Stimulated activated CD8-positive, alpha-beta memory T cell treated with anti-CD3 and anti-CD28 coated beads, Interleukin-12 subunit alpha, Interleukin-12 subunit beta, amount 100 ng/mL, for 1 hour (primary cell): ENCODE measurements around the gene LMF1.
"Not testable (repeated sequence)": the region's sequence is repeated elsewhere in the genome, so short reads cannot be mapped to it uniquely, and the experiment has no call there.

ENCODE experiments used
- DNase-seq: peaks from one replicate; pipeline ENCODE4 v3.0.0-alpha.2; 2020; ENCODE audit warnings: low read depth

LMF1 gene

DNA sequence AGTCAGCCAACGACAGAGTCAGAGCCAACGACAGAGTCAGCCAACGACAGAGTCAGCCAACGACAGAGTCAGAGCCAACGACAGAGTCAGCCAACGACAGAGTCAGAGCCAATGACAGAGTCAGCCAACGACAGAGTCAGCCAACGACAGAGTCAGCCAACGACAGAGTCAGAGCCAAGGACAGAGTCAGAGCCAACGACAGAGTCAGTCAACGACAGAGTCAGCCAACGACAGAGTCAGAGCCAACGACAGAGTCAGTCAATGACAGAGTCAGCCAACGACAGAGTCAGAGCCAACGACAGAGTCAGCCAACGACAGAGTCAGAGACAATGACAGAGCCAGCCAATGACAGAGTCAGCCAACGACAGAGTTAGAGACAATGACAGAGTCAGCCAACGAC is 22.0 kb downstream of the LMF1 start:
- DNase-seq: not testable (repeated sequence)

DNA sequence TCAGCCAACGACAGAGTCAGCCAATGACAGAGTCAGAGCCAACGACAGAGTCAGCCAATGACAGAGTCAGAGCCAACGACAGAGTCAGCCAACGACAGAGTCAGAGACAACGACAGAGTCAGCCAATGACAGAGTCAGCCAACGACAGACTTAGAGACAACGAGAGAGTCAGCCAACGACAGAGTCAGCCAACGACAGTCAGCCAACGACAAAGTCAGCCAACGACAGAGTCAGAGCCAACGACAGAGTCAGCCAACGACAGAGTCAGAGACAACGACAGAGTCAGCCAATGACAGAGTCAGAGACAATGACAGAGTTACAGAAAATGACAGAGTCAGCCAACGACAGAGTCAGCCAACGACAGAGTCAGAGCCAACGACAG is 22.9 kb downstream of the LMF1 start:
- not testable (repeated sequence) for DNase-seq

DNA sequence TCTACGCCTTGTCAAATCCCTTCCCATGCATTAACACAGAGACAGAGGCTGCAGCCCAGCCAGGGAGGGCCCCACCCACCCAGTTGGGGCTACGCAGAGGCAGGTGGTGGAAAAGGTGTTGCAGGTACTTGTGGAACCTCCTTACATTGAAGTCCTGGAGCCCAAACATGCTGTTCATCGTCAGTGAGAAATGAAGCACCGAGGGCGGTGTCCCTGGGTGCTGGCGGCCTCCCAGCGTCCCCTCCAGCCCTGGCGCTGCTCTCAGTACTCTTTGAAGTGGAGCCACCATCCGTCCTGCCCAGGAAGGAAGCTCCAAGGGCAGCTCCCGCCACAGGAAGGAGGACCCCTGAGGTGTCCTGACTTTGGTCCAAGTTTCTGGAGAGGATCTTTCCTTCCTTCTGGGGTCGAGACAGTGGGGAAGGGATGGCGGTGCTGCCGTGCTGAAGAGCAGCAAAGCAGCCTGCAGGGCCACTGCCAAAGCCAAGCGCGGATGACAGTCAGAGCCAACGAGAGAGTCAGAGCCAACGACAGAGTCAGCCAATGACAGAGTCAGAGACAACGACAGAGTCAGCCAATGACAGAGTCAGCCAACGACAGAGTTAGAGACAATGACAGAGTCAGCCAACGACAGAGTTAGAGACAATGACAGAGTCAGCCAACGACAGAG is 23.4 kb downstream of the LMF1 start:
- no peak for DNase-seq

DNA sequence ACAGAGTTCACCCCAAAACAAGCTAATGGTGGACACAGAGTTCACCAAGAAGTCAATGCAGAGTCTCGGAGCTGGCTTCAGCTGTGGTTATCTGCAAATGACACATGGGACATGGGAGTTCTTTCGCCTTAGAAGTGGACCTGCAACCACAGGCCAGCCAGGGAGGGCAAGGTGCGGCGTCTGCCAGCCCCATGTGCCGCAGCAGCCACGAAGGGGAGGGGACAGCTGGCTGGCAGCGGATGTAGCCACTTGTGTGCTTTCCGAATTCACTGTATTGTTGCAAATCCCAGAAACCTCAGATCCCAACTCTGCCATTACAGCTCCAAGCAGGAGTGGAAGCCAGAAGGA is 24.8 kb downstream of the LMF1 start:
- DNase-seq: no peak

DNA sequence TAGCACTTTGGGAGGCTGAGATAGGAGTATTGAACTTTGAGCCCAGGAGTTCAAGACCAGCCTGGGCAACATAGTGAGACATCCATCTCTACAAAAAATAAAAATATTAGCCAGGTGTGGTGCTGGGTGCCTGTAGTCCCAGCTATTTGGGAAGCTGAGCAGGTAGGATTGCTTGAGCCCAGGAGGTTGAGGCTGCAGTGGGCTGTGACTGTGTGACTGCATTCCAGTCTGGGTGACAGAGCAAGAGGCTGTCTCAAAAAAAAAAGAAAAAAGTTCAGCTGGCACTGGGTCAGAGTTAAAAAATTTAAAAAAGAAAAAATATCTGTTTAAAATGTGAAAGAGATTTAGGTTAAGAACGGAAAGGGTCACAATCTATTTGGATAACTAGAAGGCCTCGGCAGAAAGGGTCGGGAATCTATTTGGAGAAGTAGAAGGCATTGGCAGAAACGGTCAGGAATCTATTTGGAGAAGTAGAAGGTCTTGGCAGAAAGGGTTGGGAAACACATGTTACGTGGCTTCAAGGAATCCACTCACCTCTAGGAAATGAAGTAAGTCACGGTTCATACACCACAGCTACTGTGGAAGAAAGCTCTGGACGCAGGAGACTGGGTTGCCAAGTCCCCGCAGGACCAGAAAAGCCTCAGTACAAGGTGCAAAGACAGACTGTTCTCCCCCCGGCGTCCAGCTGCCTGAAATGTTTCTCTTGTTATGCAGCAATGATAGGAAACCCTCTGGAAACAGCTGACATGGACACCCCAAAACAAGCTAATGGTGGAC is 25.3 kb downstream of the LMF1 start:
- DNase-seq: no peak

DNA sequence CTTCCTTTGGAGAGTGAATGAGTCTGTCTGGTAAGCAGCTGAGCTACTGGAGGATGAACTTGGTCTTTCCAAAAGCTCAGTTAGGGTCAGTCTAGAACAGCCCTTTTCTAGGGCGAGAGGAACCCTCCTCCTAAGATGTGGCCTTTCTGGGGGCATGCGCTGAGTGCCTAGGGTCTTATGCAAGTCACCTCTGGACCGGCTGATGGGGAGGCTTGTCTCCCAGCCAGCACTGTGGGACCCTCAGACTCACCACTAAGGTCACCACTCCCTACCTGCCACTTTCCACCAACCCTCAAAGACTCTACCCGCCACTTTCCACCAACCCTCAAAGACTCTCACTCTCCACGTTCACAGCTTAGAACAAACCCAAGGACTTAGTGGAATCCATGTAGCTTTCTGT is 26.8 kb downstream of the LMF1 start:
- no peak for DNase-seq

DNA sequence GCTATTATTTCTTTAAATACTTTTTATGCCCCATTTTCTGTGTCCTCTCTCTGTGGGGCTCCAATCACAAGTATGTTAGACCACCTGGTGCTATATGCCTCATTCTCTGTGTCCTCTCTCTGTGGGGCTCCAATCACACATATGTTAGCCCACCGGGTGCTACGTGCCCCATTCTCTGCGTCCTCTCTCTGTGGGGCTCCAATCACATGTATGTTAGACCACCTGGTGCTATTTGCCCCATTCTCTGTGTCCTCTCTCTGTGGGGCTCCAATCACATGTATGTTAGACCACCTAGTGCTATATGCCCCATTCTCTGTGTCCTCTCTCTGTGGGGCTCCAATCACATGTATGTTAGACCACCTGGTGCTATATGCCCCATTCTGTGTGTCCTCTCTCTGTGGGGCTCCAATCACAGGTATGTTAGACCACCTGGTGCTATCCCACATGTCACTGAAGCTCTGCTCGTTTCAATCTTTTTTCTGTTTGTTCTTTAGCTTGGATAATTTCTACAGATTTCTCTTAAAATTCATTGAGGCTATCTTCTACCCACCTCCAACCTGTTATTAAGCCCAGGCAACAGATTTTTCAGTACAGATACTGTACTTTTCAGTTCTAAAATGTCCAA is 28.2 kb downstream of the LMF1 start:
- no peak for DNase-seq

DNA sequence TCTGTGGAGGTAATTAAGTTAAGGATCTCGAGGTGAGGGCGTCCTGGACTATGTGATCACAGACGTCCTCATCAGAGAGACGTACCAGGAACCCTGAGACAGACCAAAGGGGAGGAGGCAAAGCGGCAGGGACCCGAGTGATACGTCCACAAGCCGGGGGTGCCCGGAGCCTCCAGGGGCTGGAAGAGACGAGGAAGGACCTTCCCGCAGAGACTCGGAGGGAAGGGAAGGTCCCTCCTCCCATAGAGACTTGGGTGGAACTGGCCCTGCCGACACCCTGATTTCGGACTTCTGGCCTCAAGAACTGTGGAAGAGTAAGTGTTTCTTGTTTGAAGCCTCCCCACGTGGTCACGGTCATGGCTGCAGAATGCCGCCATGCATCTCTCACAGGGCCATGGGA is 30.8 kb downstream of the LMF1 start:
- no peak for DNase-seq

DNA sequence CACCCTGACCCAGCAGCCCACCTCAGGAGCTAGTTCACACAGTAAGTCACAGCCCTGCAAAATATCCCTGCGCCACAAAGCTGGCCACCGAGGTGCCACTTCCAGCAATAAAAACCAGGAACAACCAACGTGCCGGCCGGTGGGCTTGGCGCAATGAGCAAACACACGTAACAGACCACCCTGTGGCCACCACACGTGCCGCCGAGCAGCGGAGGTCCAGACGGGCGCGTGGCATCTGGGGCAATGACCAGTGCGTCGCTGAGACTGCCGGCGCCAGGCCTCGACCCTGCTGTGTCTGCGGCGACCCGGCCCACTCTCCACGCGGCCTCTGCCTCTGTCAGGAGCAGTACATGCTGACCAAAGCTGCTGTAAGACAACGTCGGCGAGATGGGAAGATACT is 31.5 kb downstream of the LMF1 start:
- no peak for DNase-seq

DNA sequence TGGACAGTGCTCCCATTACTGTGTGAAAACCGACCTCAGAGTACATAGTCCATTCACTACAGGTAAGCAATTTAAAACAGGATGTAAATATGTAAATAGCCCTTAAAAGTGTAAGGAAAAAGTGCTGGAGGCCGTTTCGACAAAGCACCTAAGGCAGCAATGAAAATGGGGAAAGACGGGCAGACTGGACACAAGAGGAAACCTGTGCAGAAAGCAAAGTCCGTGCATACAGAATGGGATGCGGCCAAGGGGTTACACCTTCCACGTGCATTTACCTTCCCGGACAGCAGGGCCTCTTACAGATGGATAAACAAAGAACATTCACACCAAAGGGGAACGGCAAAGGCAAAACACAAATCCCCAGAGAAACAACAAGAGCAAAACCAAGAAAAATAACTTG is 32.0 kb downstream of the LMF1 start:
- DNase-seq: no peak

DNA sequence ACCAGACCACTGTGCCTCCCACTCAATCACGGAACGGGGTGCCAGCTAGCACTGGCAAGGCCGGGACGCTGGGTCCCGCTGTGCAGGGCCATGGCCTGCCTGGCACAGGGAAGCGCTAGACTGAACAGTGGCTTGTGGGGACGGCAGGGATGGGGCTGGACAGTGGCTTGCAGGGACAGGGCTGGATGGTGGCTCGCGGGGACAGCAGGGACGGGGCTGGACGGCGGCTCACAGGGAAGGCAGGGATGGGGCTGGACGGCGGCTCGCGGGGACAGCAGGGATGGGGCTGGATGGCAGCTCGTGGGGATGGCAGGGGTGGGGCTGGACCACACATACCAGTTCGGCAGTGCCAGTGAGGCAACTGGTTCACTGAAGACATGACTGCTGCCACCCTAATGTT is 32.6 kb downstream of the LMF1 start:
- DNase-seq: no peak

DNA sequence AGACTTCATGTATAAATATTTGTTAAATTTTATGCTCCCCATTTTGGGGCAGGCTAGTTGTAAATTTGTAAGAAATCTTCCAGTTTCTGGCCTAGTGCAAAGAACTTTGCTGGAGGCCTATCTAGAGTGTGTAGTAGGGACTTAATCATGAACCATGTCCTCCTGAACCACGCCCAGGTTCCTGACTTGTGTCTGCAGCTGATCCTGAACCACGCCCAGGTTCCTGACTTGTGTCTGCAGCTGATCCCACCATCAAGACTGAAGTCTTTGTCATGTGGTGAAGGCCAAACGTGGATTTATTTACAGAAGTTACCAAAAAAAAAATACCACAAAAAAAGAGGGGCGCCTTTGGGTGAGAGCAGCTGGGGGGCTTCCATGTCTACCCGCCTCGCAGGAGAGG is 33.1 kb downstream of the LMF1 start:
- no peak for DNase-seq

DNA sequence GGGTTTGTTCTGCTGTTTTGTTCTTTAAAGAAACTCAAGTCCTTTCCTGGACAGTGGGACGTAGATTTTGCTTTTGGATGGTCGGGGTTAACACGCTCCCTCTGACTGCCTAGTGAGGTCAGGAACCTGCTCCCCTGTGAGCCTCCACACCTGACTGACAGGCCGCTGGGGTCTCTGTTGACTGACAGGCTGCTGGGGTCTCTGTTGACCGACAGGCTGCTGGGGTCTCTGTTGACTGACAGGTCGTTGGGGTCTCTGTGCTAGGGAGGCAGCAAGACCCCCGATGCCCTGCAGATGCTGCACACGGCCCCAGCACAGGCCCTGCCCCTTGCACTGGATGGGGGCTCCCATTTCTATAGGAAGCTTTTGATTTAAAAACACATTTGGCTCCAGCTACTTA is 33.5 kb downstream of the LMF1 start:
- no peak for DNase-seq

DNA sequence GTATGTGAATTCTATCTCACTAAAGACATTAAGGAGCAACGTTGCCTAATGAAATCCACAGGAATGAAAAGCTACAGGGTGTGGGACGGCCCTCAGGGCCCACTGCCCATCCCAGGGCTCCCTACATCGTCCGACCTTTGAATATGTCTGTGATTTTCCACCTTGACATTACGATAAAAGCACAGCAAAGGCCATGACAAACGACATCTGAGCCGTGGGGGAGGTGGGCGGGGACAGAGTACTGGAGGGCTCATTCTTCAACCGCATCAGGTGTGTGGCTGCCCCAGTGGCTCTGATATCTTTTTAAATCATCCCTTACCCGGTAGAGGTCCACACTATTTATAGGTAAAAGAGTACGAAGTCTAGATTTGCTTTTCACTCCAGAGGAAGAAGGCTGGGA is 35.1 kb downstream of the LMF1 start:
- no peak for DNase-seq

DNA sequence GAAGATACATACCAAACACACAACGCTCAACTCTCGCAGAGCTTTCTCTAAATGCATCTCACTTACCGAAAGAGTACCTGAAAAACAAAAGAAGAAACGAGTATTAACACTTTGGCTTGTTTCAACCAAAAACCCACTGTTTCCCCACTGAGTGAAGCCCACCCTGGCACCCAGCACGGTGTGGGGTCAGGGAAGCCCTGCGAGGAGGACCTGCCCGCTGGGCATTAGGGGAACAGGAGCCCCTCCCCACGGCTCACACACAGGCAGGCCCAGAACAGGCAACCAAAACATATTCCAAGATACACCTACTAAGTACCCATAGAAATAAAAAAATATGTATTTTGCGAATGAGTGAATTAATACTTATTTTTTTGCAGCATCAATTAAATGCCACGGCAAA is 36.6 kb downstream of the LMF1 start:
- no peak for DNase-seq

DNA sequence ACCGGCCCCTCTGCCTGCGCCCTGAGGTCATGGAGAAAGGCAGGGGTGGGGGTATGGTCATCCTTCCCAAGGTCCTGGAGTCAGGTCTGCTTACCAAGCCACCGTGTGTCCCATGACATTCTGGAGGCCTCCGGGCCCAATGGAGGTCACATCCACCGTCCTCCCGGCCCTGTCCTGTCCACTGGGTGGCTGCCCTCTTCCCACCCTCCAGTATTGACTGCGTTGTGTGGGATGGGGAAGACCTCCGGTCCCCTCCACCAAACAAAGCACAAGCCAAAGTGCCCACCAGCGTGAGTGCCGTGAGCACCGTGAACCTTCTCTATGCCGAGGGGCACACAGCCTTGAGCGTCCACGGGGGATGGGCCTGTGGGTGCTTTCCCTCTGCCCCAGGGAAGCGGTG is 37.2 kb downstream of the LMF1 start:
- no peak for DNase-seq

DNA sequence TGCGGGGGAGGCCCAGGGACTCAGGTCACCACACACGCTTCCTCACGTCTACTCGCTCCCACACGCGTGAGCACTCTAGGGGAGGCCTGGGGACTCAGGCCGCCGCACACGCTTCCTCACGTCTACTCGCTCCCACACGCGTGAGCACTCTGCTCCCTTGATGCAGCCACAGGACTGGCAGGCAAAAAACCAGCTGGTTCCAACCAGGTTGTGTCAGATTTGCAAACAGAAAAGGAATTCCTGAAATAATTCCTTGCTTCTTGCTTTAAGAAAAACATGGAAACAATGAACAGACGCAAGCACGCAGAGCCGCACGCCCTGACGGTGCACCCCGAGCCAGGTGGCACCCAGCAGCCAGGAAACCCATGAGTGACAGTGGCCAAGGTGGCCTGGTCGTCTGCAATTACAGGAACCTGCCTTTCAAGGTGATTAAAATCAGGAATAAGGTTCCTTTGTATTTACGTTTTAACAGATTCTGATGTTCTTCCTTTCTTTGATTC is 37.9 kb downstream of the LMF1 start:
- DNase-seq: no peak

DNA sequence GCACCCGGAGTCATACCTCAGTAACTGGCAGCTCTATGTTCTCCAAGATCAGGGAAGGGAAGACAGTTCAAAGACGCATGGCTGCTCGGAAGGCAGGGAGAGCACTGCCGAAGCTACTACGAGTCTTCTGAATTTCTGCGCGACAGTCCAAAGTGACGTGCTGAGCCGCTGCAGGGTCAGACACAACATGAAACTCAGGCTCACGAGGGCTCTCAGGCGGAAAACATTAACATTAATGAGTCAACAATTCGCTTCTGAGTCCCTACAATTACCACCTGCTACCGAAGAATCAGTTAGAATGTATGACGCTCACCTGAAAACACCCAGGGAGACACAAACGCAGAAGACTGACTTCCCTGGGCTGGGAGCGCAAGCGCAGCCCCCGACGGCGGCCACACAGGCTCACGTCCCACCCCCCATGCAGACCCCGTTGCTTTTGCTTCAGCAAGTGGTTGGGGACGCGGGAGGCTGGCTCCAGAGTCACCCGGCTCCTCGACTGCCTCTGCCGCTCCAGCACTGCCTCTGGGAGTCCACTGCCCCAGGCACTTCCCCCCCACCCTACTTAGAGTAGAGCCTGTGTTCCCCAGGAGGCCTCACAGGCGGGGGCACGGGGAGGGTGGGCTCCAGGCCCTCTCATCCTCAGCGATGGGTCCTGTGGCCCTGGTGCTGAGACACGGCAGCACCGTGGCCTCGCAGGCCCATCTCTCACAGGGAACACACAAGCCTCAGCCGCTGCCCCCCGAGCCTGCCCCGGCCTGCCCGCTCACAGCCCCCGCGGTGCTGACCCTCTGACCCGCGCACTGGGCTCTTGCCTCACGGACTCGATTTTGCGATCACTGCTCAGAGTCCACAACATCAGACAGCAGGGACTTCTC is 38.9 kb downstream of the LMF1 start:
- DNase-seq: no peak

DNA sequence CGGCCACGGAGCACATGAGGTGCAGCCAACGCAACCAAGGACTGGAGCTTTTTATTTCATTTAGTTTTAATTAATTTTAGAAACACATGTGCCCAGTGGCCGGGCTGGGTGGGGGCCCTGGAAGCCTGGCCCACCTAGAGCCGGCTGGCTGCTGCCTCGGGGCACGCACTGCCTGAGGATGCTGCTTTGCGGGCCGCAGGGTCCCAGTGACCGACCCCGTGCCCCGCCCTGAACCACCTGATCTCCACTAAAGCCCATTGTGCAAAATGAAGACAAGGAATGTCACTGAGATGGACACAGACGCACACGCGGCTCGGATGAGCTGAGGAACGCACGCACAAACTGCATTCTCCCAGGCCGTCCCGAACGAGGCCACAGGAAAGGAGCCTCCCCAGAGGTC is 39.6 kb downstream of the LMF1 start:
- no peak for DNase-seq

DNA sequence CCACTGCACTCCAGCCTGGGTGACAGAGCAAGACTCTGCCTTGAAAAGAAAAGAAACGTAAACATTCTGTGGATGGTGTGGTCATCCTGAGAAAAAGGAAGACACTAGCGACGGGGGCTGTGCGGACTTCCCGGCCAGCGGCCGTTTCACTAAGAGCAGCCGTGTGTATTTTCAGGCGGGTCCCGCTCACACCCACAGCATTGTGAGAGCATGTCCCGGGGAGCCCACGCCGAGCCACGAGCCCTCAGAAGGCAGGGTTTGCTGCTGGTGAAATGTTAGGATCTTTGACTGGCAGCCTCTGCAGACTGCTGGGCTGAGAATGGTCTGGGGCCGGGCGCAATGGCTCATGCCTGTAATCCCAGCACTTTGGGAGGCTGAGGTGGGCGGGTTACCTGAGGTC is 40.3 kb downstream of the LMF1 start:
- no peak for DNase-seq

DNA sequence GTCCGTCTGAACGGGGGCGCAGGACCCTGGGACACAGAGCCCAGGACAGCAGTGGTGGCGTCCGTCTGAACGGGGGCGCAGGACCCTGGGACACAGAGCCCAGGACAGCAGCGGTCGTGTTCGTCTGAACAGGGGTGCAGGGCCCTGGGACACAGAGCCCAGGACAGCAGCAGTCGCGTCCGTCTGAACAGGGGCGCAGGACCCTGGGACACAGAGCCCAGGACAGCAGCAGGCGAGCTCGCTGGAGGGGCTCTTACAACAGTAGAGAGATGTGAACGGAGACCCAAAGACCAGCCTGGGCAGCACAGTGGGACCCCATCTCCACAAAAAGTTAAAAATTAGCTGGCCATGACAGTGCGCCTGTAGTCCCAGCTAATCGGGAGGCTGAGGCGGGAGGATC is 40.7 kb downstream of the LMF1 start:
- DNase-seq: no peak

DNA sequence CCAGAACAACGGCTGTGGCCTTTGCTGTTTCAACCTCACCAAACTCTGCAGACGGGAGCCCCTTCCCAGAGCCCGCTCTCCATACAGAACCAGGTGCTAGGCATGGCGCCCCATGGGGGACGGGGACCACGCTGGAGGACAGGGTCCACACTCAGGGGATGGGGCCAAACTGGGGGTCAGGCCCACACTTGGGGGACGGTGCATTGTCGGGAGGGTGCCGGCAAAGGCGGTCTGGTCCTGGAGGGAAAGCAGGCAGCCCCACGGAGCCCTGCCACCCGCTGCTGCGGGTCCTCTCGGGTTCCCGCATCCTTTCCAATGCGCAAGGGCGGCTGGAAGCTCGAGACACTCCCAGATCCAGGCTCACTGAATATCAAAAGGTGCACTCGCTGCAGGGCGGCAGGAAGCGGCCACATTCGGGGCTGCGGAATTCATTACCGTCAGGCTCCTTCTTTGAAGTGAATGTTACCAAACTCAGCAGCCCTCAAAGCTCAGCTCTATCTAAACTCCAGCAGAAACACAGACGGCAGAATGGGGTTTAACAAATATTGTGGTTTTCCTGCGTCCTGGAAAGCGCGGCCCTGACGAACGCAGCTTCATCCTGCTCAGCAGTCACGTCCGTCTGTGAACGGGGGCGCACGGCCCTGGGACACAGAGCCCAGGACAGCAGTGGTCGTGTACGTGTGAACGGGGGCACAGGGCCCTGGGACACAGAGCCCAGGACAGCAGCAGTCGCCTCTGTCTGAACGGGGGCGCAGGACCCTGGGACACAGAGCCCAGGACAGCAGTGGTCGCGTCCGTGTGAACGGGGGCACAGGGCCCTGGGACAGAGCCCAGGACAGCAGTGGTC is 41.3 kb downstream of the LMF1 start:
- DNase-seq: no peak
